GM18499 (cell line): ENCODE data around the gene RPS18.
A peak's percentile ranks its signal among the peaks of the same experiment; 100 is the strongest.
"Not testable (repeated sequence)": the region's sequence is repeated elsewhere in the genome, so short reads cannot be mapped to it uniquely, and the experiment has no call there.

Source experiments
- ATAC-seq: cut with Tn5 transposase; IDR thresholded peaks from one replicate; pipeline ENCODE4 v1.9.1; 2021; ENCODE audit warnings: moderate number of reproducible peaks; ENCODE audit not compliant: insufficient read depth, unreplicated experiment

Gene RPS18

GRCh38 chr6:33271468-33272274 lies at the start of gene RPS18, which contains the start of gene VPS52:
TSS of gene RPS18 (plus strand) at chr6:33272075. CDS start at chr6:33272120, 45 bp downstream.
TSS of gene VPS52 (minus strand) at chr6:33271876. CDS start at chr6:33271675, 201 bp downstream.
- peak; percentile 65 for ATAC-seq

- not testable (repeated sequence) for ATAC-seq
These were observed 45.3 kb upstream of the RPS18 start for GRCh38 chr6:33226503-33227120.

GRCh38 chr6:33235221-33235634 lies 36.6 kb upstream of the RPS18 start:
- ATAC-seq: no peak

GRCh38 chr6:33236328-33236727 lies 35.5 kb upstream of the RPS18 start:
- ATAC-seq: no peak

GRCh38 chr6:33236852-33237251 lies 35.0 kb upstream of the RPS18 start:
- no peak for ATAC-seq

GRCh38 chr6:33237741-33238140 lies 34.1 kb upstream of the RPS18 start:
- no peak for ATAC-seq

GRCh38 chr6:33241968-33242367 lies 29.9 kb upstream of the RPS18 start:
- no peak for ATAC-seq

GRCh38 chr6:33243476-33243875 lies 28.4 kb upstream of the RPS18 start:
- no peak for ATAC-seq

GRCh38 chr6:33247977-33248642 lies 23.8 kb upstream of the RPS18 start:
- ATAC-seq: no peak

- ATAC-seq: no peak
These were observed 23.3 kb upstream of the RPS18 start for GRCh38 chr6:33248643-33248931.

GRCh38 chr6:33248932-33249731 lies 22.7 kb upstream of the RPS18 start:
- peak; percentile 66 for ATAC-seq

GRCh38 chr6:33249732-33250630 lies 21.9 kb upstream of the RPS18 start:
- ATAC-seq: no peak

- ATAC-seq: no peak
These were observed 21.1 kb upstream of the RPS18 start for GRCh38 chr6:33250731-33251130.

GRCh38 chr6:33251395-33252012 lies 20.4 kb upstream of the RPS18 start:
- ATAC-seq: no peak

- no peak for ATAC-seq
These were observed 19.1 kb upstream of the RPS18 start for GRCh38 chr6:33252759-33253158.

GRCh38 chr6:33254591-33254990 lies 17.3 kb upstream of the RPS18 start:
- no peak for ATAC-seq

GRCh38 chr6:33259032-33259431 lies 12.8 kb upstream of the RPS18 start:
- ATAC-seq: no peak

GRCh38 chr6:33262490-33262889 lies 9.4 kb upstream of the RPS18 start:
- not testable (repeated sequence) for ATAC-seq

- ATAC-seq: no peak
These were observed 7.9 kb upstream of the RPS18 start for GRCh38 chr6:33264015-33264414.
